GM21737 (cell line): ENCODE measurements around the gene VWA5B1.
"Not testable (repeated sequence)": the region's sequence is repeated elsewhere in the genome, so short reads cannot be mapped to it uniquely, and the experiment has no call there.

Experiments
- ATAC-seq: cut with Tn5 transposase; IDR thresholded peaks from one replicate; pipeline ENCODE4 v1.9.1; 2021; ENCODE audit warnings: mild to moderate bottlenecking, moderate library complexity; ENCODE audit not compliant: unreplicated experiment

VWA5B1 gene

GRCh38 chr1:20290624-20291597 is at the start of gene VWA5B1:
VWA5B1 (plus strand) TSS chr1:20290875; CDS start chr1:20310602, 19,727 bp downstream.
- ATAC-seq, result no peak

GRCh38 chr1:20242890-20243479 is 47.7 kb upstream of the VWA5B1 start:
- no peak for ATAC-seq

GRCh38 chr1:20248971-20249612 is 41.6 kb upstream of the VWA5B1 start:
- ATAC-seq, result no peak

- no peak for ATAC-seq
These were observed 40.2 kb upstream of the VWA5B1 start for GRCh38 chr1:20250340-20250989.

GRCh38 chr1:20252587-20252986 is 38.1 kb upstream of the VWA5B1 start:
- ATAC-seq, result no peak

- ATAC-seq, result no peak
These were observed 35.0 kb upstream of the VWA5B1 start for GRCh38 chr1:20255666-20256065.

GRCh38 chr1:20259646-20260045 is 31.0 kb upstream of the VWA5B1 start:
- ATAC-seq, result no peak

- ATAC-seq, result no peak
These were observed 29.6 kb upstream of the VWA5B1 start for GRCh38 chr1:20261095-20261494.

- ATAC-seq, result no peak
These were observed 27.7 kb upstream of the VWA5B1 start for GRCh38 chr1:20262810-20263534.

GRCh38 chr1:20265250-20265649 is 25.4 kb upstream of the VWA5B1 start:
- ATAC-seq, result no peak

- ATAC-seq, result no peak
These were observed 24.5 kb upstream of the VWA5B1 start for GRCh38 chr1:20266141-20266540.

GRCh38 chr1:20266642-20267041 is 24.0 kb upstream of the VWA5B1 start:
- ATAC-seq, result no peak

GRCh38 chr1:20271498-20272400 is 18.9 kb upstream of the VWA5B1 start:
- ATAC-seq, result no peak

- not testable (repeated sequence) for ATAC-seq
These were observed 17.0 kb upstream of the VWA5B1 start for GRCh38 chr1:20273716-20274115.

- ATAC-seq, result no peak
These were observed 15.3 kb upstream of the VWA5B1 start for GRCh38 chr1:20275319-20275925.

GRCh38 chr1:20276485-20277159 is 14.1 kb upstream of the VWA5B1 start:
- ATAC-seq, result no peak

- ATAC-seq, result no peak
These were observed 12.0 kb upstream of the VWA5B1 start for GRCh38 chr1:20278692-20279130.

GRCh38 chr1:20279509-20279908 is 11.2 kb upstream of the VWA5B1 start:
- ATAC-seq, result no peak
